SKM-1 (cell line): ENCODE data around the gene LIPN.

Source experiments
- DNase-seq: peaks from one replicate; lab custom pipeline; 2025; ENCODE audit not compliant: unreplicated experiment; lab: John Stamatoyannopoulos, UW

Gene LIPN

GRCh38 chr10:88826388-88826787, 66.6 kb downstream of the LIPN start:
- no peak for DNase-seq

GRCh38 chr10:88827671-88828070, 67.9 kb downstream of the LIPN start:
- DNase-seq = no peak

- DNase-seq = no peak
These were observed 68.5 kb downstream of the LIPN start for GRCh38 chr10:88828310-88828709.
